OCI-LY1 (cell line): ENCODE measurements around the gene EREG.

Source experiments
- CTCF ChIP-seq: fragments of 200-600 bp; sonication (generic), shearing (Covaris generic); IDR thresholded peaks from 2 replicates; pipeline ENCODE4 v1.5.1; 2017; ENCODE audit warnings: mild to moderate bottlenecking, antibody characterized with exemption, low read length, moderate library complexity, mixed read lengths
- EZH2 ChIP-seq: fragments of 200-600 bp; sonication (generic), shearing (Covaris generic); IDR thresholded peaks from 2 replicates; pipeline ENCODE4 v1.8.0; 2017; ENCODE audit warnings: borderline replicate concordance, mixed run types, mild to moderate bottlenecking, antibody characterized with exemption, low read length, moderate library complexity, mixed read lengths

- TF ChIP-seq CTCF (no peak), EZH2 (no peak)
Measured at GRCh38 chr4:74428276-74428675, 63.3 kb downstream of the EREG start.
